ENCODE measurements around the gene OR5AN1.
"Not testable (repeated sequence)": the region's sequence is repeated elsewhere in the genome, so short reads cannot be mapped to it uniquely, and the experiment has no call there.

The OR5AN1 gene, protein sequence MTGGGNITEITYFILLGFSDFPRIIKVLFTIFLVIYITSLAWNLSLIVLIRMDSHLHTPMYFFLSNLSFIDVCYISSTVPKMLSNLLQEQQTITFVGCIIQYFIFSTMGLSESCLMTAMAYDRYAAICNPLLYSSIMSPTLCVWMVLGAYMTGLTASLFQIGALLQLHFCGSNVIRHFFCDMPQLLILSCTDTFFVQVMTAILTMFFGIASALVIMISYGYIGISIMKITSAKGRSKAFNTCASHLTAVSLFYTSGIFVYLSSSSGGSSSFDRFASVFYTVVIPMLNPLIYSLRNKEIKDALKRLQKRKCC

DNA sequence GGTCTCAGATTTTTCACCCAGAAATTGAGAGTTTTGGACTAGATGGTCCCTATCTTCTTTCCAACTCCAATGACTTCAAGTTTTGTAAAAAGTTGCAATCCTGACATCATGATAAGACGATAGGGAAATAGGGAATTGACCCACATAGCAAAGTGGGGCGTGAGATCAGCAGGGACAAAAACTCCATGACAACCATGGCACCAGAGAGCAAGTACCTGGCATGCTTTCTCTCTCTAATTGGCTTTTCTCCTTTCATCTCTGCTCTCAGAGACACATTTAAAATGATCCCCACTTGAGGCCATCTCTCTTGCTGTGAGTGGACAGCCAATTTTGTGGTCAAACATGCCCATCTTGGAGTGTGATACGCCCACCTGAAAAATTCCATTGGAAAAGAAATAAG lies at the start of gene OR5AN1:
TSS of gene OR5AN1 (plus strand) at position 301 of the 400 bp plus-strand sequence. CDS start 5,564 bp downstream, outside the sequence.
- no peak for DNase-seq (ENCODE audit: low read depth)

DNA sequence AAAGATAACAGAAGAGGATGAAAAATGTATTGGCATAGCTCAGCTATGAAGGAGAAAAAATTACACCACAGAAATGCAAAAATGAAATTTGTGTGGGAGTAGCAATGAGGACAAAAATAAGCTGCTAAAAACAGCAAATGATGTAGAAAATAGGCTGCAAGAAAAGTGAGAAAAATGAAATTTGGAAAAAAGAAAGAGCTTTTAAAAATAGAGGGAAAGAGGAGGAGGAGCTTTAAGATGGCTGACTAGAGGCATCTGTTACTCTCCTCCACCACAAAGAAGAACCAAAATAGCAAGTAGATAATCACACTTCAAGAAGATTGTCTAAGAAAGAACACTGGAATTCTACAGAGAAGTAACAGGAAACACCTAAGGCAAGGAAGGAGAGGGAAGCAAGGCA lies 23.7 kb upstream of the OR5AN1 start:
- no peak for DNase-seq (ENCODE audit: low read depth)

DNA sequence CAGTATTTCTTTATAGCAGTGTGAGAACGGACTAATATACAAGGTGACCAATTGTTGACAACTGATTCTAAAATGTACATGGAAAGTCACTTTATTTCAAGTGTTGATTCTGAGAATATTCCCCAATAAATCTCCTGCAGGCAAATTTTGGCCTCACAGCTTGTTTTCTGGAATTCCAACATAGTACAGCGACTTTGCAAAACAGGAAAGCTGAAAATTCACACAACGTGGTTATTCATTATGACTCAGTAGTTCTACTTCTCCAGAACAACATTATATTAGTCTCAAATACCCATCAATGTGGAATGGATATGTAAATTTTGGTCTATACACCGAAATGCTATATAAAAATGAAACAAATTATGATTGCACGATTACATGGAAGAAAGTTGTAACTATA lies 22.5 kb upstream of the OR5AN1 start:
- no peak for DNase-seq (ENCODE audit: low read depth)

DNA sequence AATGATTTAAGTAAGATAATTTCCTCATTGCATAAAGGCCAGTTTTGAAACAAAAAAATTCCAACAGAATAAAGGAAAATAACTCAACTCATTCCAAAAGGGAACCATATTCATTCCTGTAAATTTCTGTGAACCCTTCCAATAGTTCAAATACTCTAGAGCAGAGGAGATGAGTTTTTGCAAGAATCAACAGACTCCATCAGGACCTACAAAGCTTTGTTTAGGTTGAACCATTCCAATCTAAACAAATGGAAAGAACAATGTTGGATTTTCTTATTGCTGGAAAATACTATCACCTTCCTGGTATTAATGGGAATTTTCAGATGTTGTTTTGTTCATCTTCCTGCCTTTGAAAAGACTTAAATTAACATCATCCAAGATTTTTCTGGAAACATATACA lies 21.8 kb upstream of the OR5AN1 start:
- no peak for DNase-seq (ENCODE audit: low read depth)

- not testable (repeated sequence) for DNase-seq (ENCODE audit: low read depth)
Measured at GRCh38 chr11:59349657-59350056, 9.0 kb upstream of the OR5AN1 start.

- DNase-seq (ENCODE audit: low read depth) = no peak
Measured at GRCh38 chr11:59355226-59355625, 3.5 kb upstream of the OR5AN1 start.

DNA sequence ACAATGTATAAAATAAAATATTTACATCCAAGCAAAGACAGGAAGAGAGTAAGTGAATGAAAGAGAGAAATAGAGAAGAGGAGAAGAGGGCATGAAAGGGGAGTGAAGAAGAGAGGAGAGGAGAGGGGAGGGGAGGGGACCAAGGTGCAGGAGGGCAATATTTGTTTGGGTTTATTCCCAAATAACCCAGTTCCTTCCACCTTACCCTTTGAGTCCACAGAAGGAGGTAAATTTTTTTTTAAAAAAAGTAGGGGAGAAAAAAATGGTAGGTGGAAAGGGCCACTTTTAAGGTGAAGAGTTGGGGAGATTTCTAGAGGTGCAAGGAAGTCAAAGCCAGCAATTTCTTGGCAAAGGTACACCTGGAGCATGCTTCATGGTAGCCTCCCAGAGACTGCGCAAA lies 2.1 kb upstream of the OR5AN1 start:
- no peak for DNase-seq (ENCODE audit: low read depth)

- no peak for DNase-seq (ENCODE audit: low read depth)
Measured at GRCh38 chr11:59358020-59358419, 675 bp upstream of the OR5AN1 start.

GRCh38 chr11:59365232-59366018 lies 6.7 kb downstream of the OR5AN1 start:
- DNase-seq (ENCODE audit: low read depth) = no peak

DNA sequence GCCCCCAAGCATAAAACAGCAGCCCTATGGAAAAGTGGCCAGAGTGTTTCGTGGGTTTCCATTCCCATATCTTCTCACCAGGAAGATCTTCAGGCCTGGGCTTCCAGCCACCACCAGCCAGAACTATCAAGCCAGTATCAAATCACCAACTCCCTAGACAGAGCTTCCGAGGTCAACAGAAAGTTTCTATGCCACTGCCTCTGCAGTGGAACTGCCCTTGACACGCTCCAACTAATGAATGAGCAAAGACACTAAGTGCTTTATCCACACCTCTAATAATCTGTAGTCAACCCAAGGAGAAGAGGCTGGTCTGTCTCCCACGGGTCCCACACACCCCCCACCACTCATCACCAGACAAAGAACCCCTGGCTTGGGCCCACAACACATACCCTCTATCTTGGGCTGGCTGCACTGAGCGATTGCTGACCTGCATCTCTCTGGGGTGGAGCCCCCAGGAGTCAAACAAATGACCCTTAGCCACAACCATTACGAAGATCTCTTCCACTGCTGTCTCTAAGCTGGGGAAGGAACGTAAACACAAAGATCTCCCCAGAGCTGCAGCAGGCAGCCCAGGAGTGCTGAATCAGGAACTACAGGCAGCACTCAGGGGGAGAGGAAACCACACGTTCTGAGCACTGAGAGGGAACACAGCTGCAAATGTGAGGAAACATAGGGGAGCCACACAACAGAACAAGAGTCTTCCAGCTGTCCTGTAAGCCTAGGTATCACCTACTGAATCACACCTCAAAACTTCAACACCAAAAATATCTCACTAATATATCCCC lies 9.7 kb downstream of the OR5AN1 start:
- no peak for DNase-seq (ENCODE audit: low read depth)

- not testable (repeated sequence) for DNase-seq (ENCODE audit: low read depth)
Measured at GRCh38 chr11:59372324-59372723, 13.6 kb downstream of the OR5AN1 start.

- no peak for DNase-seq (ENCODE audit: low read depth)
Measured at GRCh38 chr11:59380263-59381059, 21.8 kb downstream of the OR5AN1 start.

- no peak for DNase-seq (ENCODE audit: low read depth)
Measured at GRCh38 chr11:59394186-59394585, 35.5 kb downstream of the OR5AN1 start.

DNA sequence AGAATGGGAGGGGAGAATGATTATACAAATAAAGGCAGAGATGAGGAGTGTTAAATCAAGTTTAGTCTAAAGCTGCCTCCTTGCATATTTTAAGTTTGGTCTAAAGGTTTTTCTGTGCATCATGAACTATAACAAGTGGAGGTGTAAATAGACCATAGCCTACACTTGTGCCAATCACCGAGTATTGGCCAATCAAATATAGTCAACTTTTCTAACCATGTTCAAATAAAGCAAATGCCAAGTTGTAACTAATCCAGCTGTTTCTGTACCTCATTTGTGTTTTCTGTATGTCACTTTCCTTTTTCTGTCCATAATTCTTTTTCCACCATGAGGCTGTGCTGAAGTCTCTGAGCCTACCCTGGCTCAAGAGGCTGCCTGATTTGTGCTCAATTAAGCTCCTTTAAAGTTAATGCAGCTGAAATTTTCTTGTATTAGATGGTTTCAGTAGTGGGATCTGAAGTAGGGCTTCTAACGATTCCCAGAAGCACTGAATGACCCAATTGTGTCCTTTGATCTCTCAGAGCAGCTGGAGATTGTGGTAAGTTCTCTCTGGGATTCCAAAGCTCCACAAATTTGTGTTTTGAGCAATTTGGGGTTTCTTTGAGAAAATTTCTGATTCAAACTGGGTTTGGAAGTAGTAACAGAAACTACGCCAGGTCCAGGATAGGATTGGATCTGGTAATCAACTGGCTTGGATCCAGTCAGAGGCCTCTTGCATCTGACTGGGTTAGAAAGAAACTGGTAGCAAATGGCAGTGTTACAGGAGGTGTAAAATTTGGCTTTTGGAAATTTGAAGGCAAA lies 42.0 kb downstream of the OR5AN1 start:
- DNase-seq (ENCODE audit: low read depth) = no peak

DNA sequence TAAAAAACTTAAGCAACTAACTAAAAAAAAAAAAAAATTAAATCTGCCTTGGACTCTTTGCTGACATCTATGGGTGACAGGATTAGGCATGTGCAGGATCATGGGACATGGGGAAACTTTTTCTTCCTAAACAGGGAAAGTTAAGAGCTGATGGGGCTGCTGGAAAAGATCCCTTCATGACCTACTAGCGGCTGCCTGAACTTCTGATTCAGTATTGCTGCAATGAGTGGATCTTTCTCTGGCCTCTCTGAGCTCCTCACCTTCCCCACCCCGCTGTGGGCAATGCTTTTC lies 42.5 kb downstream of the OR5AN1 start:
- DNase-seq (ENCODE audit: low read depth) = no peak

DNA sequence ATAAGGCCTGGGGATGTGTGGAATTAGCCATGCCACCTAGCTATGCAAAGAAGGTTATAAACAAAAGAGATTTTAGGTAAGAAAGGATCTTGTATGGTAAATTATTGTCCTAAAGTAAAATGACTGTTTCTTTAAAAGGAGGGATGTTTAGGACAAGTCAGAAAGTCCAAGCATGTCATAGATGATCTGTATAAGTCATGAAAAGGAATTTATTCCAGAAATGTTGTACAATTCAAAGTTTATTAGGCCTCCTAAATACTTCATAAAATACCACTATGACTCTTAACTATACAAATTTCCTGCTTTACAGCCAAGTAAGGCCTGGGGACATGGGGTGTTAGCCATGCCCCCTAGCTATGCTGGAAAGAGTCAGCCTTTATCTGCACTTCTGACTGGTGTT lies 44.9 kb downstream of the OR5AN1 start:
- no peak for DNase-seq (ENCODE audit: low read depth)

DNA sequence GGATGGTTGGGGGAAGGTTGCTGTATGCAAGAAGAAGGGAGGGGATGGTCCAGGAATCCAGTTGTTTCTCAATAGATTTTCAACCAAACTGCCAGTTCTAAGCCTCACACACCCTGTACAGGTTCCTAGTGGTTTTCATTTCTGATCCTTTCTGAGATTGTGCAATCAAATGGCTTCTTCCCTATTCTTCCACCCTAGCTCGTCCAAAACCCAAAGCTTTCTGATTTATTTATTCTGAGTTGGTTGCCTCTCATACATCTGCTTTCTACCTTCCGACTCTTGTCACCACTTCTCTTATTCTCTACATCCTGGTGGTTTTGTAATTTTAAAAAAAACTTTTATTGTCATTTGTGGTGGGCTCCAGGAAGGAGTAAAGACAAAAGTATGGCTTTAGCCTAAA lies 55.0 kb downstream of the OR5AN1 start:
- no peak for DNase-seq (ENCODE audit: low read depth)

DNA sequence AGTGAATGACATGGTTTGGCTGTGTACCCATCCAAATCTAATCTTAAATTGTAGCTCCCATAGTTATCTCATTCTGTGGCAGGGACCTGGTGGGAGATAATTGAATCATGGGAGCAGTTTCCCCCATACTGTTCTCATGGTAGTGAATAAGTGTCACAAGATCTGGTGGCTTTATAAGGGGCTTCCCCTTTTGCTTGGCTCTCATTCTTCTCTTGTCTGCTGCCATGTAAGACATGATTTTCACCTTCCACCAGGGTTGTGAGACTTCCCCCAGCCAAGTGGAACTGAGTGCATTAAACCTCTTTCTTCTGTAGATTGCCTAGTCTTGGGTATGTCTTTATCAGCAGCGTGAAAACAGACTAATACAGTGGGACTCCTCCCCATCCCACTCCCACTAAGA lies 56.4 kb downstream of the OR5AN1 start:
- no peak for DNase-seq (ENCODE audit: low read depth)

- DNase-seq (ENCODE audit: low read depth) = no peak
Measured at GRCh38 chr11:59416613-59417012, 57.9 kb downstream of the OR5AN1 start.

GRCh38 chr11:59417023-59417422 lies 58.3 kb downstream of the OR5AN1 start:
- DNase-seq (ENCODE audit: low read depth) = no peak

GRCh38 chr11:59418156-59418555 lies 59.5 kb downstream of the OR5AN1 start:
- no peak for DNase-seq (ENCODE audit: low read depth)

Measured in EH (cell line).